CD4-positive, alpha-beta T cell treated with Interleukin-17A for 1 hour (primary cell): Measurements from ENCODE around the gene CXCL3.

Experiments
- DNase-seq: peaks from one replicate; pipeline ENCODE4 v3.0.0-alpha.2; 2020

CXCL3 gene

DNA sequence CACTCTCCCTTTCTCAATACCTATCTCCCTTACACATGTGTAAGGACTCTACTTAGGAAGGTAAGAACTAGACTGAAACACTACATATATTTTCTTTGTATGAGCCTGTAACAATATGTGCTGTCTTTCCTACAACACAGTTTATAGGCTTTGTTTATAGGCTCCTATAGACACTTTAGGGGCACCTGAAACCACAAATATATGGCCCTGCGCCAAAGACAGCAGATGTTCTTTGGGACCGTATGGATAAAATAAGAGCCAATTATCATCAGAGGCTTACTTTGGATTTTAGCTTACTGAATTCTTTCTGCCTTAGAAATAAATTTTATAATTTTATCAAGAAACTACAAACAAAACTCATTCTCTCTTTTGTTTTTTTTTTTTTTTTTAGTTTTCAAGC lies 16.6 kb upstream of the CXCL3 start:
- no peak for DNase-seq

DNA sequence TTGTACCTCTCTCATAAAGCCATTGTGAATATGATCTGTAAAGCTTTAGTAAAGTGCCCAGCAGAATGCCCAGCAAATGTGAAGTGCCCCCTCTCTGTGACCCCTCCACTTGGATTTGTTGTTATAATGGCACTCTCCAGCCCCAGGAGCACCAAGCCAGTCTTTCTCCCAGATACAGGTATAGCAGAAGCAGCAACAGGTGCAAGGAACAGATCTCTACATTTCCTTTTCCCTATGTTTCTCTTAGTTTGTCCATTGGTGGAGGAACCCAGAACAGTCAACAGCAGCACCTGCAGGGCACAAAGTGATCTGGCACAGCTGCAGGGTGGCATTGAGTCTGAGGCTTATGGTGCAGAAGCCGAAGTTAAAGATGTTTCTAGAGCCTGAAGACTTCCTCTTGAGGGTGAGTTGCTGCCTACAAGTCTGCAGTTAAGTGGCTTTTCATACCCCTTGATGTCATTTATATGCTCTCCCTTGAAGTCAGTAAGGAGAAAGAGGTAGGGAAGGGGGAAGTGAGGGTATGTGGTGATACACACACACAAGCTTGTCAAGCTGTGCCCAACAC lies 16.1 kb upstream of the CXCL3 start:
- no peak for DNase-seq

DNA sequence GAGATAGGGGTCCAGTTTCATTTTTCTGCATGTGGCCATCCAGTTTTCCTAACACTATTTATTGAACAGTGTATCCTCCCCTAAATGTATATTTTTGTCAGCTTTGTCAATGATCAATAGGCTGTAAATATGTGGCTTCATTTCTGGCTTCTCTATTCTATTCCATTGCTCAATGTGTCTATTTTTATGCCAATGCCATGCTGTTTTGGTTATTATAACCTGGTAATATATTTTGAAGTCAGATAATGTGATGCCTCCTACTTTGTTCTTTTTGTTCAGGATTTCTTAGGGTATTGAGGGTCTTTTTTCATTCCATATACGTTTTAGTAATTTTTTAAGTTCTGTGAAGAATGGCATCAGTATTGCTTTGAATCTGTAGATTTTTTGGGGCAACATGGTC lies 8.7 kb upstream of the CXCL3 start:
- no peak for DNase-seq

DNA sequence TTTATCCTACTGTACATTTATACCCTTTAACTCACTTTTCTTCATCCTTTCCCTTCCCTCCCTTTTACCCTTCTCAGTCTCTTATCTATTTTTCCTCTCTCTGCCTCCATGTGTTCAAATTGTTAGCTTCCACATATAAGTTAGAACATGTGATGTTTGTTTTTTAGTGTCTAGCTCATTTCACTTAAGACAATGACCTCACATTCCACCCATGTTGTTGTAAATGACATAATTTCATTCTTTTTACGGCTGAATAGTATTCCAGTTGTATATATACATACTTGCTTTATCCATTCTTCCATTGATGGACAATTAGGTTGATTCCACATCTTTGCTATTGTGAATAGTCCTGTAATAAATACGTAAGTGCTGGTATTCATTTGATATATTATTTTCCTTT lies 7.3 kb upstream of the CXCL3 start:
- DNase-seq: no peak

DNA sequence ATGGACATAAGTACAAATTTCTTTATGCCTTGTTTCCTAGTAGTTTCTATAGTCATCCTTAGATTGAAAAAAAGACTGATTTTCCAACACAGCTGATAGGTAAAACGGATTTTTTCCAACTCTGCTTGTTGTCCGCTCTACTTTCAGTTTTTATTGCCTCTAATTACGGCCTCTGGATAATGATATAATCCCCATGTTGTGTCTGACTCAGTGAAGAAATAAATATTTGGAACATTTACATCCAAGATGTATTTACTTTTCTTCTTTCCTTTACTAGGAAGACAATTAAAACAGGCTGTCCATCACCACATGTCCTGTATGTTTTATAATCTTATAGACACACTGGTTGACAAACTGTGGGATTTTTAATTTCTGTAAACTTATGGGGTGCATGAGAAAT lies 6.8 kb upstream of the CXCL3 start:
- DNase-seq: no peak

DNA sequence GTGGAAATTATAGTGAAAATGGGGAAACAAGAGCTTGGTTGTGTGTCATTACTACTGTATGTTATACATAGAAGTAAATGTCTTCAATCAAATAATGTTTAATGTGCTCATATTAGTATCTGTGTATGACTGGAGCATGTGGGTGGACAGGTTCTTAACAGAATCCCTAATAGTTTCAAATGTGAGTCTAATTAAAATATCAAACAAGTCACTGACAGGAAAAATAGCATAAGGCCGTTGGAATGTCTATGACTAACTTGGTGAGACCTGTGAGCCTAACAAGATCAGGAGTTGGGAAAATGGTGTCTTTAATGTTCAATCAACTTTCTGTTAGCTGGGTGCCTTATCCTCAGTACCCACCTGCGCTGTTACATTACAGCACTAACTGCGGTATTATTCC lies 6.2 kb upstream of the CXCL3 start:
- DNase-seq: no peak

DNA sequence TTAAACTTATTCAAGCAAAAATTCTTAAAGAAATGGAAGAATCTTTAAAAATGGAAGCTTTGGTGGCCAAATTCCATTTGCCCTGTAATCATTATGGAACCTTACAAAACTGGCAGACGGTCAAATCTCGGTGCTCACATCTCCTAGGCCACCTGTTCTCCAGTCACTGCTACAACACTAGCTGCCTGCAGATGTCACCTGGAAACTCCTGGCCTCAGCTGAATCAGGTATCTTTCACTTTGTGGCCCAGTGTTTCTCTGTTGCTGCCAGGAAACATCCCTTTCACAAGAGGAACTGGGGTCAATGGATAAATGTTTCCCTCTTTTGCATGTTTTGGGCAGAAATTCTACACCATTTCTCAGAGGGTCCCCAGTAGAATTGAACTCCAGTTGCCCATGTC lies 4.2 kb upstream of the CXCL3 start:
- no peak for DNase-seq

DNA sequence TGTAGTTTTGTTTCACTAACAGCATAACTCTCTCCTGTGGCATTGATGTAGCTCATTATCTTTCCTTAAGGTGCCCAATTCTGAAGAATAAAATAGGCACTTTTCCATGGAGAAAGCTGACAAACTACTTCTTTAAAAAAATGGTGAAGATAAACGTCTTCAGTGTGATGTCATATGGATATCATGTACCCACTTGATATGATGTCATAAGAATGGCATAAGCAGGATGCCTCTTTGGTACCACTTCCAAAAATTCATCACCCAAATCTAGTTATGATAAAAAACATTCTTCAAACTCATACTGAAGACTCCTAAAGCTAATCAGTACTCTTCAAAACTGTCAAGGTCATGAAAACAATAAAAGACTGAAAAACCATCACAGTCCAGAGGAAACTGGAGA lies 2.9 kb upstream of the CXCL3 start:
- no peak for DNase-seq

DNA sequence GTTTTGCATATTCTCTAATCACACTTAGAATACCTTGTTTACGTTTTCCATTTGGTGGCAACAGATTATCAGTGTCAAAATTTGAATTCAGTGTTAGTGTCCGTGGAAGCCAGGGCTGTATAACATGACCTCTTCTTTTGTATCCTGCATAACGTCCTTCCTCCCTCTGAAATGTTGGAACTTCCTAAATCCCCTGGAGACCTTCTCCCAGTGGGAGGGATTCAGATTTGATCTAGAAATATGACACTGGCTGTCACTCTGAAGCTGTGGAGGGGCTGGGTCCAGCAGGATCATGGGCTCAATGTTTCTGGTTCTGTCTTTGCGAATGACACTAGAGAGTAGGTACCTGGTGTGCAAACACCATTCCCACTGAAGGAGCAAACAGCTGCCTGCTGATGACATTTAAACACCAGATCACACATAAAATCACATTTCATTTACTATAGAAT lies 850 bp upstream of the CXCL3 start:
- DNase-seq: no peak

DNA sequence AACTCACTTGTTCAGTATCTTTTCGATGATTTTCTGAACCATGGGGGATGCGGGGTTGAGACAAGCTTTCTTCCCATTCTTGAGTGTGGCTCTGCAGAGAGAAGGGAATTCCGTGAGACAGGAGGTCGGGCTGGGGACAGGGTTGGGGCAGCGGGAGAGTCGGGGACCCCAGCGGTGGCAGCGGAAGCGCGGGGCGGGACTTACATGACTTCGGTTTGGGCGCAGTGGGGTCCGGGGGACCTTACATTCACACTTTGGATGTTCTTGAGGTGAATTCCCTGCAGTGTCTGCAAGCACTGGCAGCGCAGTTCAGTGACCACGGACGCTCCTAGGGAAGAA lies 434 bp downstream of the CXCL3 start:
- no peak for DNase-seq

DNA sequence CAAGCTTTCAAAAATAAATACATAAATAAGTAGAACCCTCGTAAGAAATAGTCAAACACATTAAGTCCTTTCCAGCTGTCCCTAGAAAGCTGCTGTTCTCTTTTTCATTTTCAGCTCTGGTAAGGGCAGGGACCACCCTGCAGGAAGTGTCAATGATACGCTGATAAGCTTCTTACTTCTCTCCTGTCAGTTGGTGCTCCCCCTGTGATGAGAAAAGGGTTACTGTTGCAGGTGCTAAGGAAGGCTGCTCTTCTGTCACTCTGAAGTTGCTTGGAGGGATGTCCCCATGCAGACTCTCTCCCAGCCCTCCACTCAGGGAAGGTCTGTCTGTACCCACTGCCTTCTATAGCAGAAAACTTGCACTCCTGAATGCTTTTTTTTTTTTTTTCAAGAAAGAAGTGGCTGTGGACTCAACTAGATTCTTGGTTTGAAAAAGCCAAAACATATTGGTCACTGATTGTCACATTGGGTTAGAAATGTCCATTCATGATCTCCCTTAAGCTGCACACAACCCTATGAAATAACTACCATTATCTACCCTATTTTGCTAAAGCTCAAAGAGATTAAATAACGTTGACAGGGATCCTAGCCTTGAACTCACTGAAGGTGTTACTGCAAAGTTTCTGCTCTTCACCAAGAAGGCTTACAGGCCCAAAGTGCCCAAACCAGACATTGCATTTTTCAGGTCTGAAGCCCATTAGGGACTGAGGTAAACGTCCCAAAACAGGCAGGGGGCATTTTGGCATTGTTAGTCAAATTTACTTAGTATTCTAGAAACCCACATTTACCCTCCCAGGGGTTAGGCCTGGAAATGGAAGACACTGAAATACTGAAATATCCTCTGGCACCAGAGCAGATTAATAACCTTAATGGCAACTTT lies 1.2 kb downstream of the CXCL3 start:
- no peak for DNase-seq

DNA sequence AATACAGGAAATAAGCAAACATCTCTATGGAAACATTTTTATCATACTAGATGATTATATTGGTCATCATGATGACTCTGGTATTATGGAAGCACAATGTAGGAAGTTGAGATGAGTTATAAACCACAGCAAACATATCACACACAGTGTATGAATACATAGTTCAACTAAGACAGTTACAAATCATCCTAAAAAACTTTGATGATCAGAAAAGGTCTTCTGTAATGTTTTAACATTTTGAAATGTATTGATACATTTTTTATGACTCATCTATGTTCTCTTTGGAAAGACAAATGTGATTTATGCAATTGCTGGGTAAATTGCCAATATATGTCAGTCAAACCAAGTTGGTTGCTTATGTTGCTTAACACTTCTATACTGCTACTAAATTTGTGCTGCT lies 4.8 kb downstream of the CXCL3 start:
- DNase-seq: no peak

DNA sequence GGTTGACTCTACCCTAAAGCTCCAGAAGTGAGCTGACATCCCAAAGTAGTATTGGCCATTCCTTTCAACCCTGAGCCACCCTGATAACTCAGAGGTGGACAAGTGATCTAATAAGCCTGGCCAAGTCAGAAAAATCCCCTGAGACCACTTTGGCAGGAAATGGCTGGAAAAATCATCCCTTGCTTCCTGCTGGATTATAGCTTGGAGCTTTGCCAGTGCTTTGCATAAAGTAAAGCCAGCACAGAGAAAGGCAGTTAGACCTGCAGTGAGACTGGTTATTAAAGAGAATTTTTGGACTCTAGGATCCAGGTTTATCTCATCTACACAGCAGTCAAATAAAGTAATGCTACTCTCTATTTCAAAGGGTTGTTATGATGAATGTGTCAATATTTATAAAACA lies 6.4 kb downstream of the CXCL3 start:
- no peak for DNase-seq

DNA sequence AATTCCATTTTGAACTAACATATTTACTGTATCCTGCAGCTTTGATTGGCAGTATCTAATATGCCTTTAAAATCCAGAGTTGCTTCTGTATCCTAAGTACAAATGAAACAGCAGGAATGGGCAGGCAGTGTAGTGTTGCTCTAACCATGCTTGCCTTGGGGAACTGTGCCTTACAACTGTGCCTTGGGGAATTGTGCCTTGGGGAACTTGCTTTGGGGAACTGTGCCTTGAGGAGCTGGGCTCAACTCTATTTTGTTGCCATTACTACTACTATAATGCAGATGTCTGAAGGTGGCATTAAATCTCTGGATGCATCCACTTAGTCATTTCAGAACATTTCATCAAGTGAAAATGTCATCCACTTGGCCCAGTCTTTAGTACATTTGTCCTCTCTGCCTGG lies 6.9 kb downstream of the CXCL3 start:
- no peak for DNase-seq

DNA sequence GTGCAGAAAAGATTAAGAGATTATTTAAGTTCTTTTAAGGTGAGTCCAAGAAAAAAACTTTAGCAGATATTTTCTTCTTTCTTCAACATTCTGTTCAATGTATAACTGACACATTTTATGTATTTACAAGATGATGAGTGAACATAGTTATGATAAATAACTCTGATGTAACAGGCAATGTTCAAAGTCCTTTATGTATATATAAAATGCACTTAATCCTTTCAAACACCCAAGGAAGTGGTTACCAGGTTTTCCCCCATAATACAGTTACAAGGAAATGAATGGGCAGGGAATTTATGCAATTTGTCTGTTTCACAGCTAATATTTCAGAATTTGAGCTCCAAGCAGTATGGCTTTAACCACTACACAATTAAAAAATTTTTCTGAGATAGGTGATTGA lies 8.2 kb downstream of the CXCL3 start:
- DNase-seq: no peak

DNA sequence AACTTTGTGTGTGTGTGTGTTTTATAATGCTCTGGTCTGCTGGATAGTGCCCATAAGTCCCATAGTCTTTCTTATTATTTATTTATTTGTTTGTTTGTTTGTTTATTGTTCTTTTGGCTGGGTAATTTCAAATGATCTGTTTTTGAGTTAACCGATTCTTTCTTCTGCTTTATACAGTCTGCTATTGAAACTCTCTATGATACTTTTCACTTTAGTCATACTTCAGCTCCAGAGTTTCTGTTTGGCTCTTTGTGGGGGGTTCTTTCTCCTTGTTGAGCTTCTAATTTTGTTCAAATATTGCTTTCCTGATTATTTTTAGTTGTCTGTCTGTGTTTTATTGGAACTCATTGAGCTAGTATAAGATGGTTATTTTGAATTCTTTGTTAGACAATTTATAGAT lies 10.0 kb downstream of the CXCL3 start:
- no peak for DNase-seq

DNA sequence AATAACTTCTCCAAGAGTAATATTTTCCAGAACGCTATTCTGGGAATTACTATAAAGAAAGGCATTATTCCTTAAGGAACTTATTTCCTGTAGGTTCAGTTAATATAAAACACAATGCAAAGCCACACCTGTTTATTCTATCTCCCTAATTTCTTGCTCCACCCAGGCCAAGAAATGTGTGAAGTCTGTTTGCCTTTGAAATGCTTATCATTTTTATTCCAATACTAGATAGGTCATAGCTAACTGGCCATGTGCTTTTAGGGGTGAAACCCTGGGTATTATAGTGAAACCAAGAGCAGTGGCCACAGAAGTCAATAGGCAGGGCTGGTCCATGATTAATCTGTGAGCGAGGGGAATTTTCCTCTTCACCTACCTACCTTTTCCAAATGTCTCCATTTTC lies 14.8 kb downstream of the CXCL3 start:
- no peak for DNase-seq

DNA sequence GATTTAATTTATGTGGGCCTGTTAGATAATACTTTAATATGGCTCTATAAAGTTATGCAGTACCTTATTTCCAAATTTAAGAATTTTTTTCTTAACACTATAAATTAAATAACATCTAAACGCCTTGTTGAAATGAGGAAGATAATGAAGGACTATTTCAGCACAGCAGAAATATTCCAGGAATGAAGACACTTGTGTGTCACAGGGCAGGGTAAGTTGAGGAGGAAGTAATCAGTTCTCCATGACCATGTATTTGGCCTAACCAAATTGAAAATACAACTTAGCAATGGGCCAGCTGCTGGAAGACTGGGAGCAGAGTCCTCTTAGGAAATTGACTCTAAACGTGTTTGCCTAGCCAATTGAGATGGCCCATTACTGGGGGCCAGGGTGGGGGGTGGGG lies 16.9 kb downstream of the CXCL3 start:
- no peak for DNase-seq

DNA sequence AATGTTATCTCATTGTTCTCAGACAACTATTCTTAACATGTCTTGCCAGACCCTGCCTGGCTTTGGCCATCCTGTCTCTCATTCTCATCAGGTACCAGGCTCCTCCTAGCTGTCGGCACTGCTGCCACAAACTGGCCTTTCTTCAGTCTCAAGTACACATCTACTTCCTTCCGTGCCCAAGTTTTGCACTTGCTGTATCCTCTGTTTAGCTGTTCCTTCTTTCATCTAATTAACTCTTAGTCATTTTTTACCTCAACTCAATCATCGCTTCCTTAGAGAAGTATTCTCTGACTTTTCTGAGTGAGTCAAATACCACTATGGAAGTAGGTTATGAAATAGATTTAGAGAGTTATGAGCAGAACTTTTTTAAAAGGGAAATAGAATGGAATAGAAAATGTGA lies 19.7 kb downstream of the CXCL3 start:
- no peak for DNase-seq

DNA sequence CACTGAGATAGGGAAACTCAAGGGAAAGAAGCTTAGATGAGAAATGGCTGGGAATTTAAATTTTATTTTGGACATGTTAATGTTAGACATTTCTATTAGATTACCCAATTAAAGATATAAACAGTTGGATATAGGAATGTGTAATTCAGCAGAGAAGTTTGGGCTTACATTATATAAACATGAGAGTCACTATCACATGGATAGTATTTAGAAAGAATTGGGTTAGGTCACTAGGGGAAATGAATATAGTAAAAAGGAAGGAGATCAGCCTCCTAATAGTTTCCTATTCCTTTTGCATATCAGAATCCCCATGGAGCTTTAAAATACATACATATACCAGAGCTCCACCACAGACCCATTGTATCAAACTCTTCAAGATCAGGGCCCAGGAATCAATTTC lies 20.4 kb downstream of the CXCL3 start:
- no peak for DNase-seq

DNA sequence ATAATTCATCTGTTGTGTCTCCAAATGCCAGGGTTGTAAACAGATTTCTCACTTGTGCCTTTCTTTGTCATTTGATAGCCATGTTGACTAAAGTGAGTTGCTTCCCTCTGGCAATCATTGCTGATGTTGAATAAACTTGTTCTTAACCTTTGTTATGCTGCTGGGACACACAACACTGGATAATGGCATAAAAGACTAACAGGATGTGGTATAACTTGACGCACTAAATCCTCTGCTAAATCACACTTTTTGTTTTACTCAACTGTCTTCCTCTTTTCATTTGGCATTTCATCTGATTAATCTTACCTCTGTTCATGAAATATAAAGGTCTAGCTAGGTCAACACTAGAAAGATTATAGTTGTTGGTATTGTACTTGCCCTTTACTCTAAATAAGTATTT lies 22.4 kb downstream of the CXCL3 start:
- no peak for DNase-seq

DNA sequence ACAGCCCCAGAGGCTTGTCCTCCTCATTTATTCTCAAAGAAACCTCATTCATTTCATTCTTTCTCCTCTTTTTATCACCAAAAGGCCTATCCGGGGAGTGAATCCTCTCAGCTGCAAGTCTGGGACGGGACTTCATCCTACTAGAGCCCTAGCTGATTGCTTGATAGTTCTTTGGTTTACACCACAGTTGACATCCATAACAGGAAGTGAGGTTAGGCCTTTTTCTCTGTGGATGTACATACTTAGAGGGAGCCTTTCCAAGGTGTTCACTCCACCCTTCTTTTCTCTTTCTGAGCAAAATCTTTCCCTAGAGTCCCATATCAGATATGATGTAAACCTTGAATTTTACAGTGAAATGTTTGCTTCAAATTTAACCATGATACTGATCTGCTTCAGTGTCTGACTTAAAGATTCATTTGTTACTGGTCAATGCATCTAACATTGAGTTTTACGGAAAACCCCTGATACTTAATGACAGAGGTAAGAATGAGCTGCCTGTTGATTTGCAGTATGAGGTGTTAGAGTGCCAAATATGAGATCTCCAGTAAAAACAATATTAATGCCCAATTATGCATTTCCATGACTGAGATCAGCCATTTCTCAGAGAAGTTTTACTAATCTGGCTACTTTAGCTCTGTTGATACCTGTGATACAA lies 23.2 kb downstream of the CXCL3 start:
- no peak for DNase-seq

DNA sequence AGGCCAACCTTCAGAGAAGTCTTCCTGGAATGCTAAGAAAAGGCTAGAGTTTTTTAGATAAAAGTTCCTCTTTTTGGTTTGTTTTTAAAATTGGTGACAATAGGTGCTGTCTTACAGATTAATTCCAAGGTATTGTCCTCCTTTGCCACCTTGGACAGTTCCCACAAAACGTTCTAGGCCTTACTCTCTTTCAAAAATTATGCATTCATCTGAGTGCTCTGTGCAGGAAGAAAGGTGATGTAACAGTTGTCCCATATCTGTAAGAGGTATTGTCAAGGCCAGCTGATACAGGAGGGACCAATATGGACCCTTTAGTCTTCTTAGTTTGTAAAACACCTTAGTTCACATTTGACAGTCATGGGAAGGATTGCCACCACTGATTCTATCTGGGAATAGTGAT lies 24.2 kb downstream of the CXCL3 start:
- no peak for DNase-seq

DNA sequence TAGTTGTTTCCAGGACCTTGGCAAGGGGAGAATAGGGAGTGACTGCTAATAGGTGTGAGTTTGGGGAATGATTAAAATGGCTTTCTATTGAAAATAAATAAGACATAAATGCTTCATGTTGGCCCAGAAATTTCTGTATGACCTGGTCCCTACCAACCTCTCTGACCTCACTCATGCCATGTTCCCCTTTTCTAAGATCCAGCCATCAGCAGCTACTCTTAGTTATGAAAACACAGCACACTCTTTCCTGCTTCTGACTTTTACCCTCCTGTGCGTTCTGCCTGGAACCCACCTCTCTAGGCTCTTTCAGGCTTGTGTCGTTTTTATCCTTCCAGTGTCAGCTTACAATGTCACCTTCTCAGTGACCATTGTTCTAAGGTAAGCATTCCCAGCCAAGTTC lies 25.2 kb downstream of the CXCL3 start:
- DNase-seq: no peak

DNA sequence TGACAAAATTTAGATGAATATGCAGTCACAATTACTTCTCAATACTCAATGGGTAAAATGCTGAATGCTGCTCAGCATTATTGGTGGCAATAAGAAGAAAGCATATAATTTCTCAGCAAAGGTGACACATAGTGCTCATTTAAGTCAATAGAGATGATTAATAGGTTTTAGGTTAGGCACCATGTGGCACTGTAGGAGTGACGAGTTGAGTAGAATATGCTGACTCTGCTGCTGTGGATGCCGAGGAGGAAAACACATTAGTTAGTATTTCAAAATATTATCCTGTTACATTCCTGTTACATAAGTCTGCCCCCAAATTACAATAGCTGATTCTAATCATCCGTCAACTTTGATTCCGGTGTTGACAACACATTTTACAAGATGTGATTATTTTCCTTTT lies 26.4 kb downstream of the CXCL3 start:
- DNase-seq: no peak
